Measurements from ENCODE around the gene ITGA7. TPM values are rescaled to one million over a fixed set of nuclear protein-coding genes. Genes with fewer than 3 reads are reported as not detected.

Gene ITGA7
- polyA plus RNA-seq, 1 donor from 2014 or later = 13.5 TPM

- no peaks in the 10 kb centered on the region for H3K9me2 ChIP-seq (ENCODE audit: insufficient read depth, low read length)
- H3K27ac ChIP-seq (ENCODE audit: low read length) = no peak overlapping the region
- no peaks in the 10 kb centered on the region for H3K9me3 ChIP-seq (ENCODE audit: low read length)
- H4K20me1 ChIP-seq (ENCODE audit: insufficient read depth) = no peaks in the 10 kb centered on the region
- no peak overlapping the region for H3K9ac ChIP-seq (ENCODE audit: low read length)
- peaks cover 7% of the 10 kb centered on the region for H3K79me2 ChIP-seq (replicated peaks; ENCODE audit: insufficient read depth, low read length)
- H3K4me3 ChIP-seq (ENCODE audit: low read length) = no peak overlapping the region
- H3F3A ChIP-seq (ENCODE audit: insufficient read depth, low read length, poor library complexity, severe bottlenecking) = no peaks in the 10 kb centered on the region
- no peak overlapping the region for H3K4me2 ChIP-seq (ENCODE audit: low read length)
- H2AFZ ChIP-seq (ENCODE audit: low read depth, low read length) = no peak overlapping the region
- no peaks in the 10 kb centered on the region for H3K27me3 ChIP-seq (ENCODE audit: insufficient read depth, low read depth, low read length)
- TF ChIP-seq CTCF (IDR thresholded peaks at IDR 0.05; ENCODE audit: poor library complexity, severe bottlenecking) (no peak), REST (IDR thresholded peaks at IDR 0.05; ENCODE audit: borderline replicate concordance) (no peak), RAD21 (conservative IDR thresholded peaks at IDR 0.05) (no peak), POLR2AphosphoS5 (IDR thresholded peaks at IDR 0.05) (no peak), SMC3 (conservative IDR thresholded peaks at IDR 0.05; ENCODE audit: poor library complexity) (no peak), TAF1 (IDR thresholded peaks at IDR 0.05; ENCODE audit: low read depth) (no peak), EP300 (conservative IDR thresholded peaks at IDR 0.05; ENCODE audit: poor library complexity, severe bottlenecking) (no peak), EZH2 (IDR thresholded peaks at IDR 0.05; ENCODE audit: borderline replicate concordance, insufficient read depth, low read length, poor library complexity, severe bottlenecking) (no peak), MXI1 (conservative IDR thresholded peaks at IDR 0.05; ENCODE audit: poor library complexity, severe bottlenecking) (no peak)
- H3K36me3 ChIP-seq (ENCODE audit: insufficient read depth, low read length) = no peaks in the 10 kb centered on the region
These were observed 11.7 kb upstream of the ITGA7 start for GRCh38 chr12:55719371-55719770.

- TF ChIP-seq SMC3 (conservative IDR thresholded peaks at IDR 0.05; ENCODE audit: poor library complexity) = no peak
- TF ChIP-seq POLR2AphosphoS5 (IDR thresholded peaks at IDR 0.05) = no peak
- no peak for TF ChIP-seq CTCF (IDR thresholded peaks at IDR 0.05; ENCODE audit: poor library complexity, severe bottlenecking)
- no peak for TF ChIP-seq MXI1 (conservative IDR thresholded peaks at IDR 0.05; ENCODE audit: poor library complexity, severe bottlenecking)
- TF ChIP-seq EP300 (conservative IDR thresholded peaks at IDR 0.05; ENCODE audit: poor library complexity, severe bottlenecking) = no peak
- TF ChIP-seq RAD21 (conservative IDR thresholded peaks at IDR 0.05) = no peak
- TF ChIP-seq TAF1 (IDR thresholded peaks at IDR 0.05; ENCODE audit: low read depth) = no peak
- no peak for TF ChIP-seq REST (IDR thresholded peaks at IDR 0.05; ENCODE audit: borderline replicate concordance)
- no peak for TF ChIP-seq EZH2 (IDR thresholded peaks at IDR 0.05; ENCODE audit: borderline replicate concordance, insufficient read depth, low read length, poor library complexity, severe bottlenecking)
- Histone ChIP-seq H3K27me3 (ENCODE audit: insufficient read depth, low read depth, low read length) (no peaks in the 10 kb centered on the region), H3K9ac (ENCODE audit: low read length) (no peak overlapping the region), H3K4me3 (ENCODE audit: low read length) (no peak overlapping the region), H2AFZ (ENCODE audit: low read depth, low read length) (no peak overlapping the region), H3K79me2 (replicated peaks; ENCODE audit: insufficient read depth, low read length) (peaks cover 7% of the 10 kb centered on the region), H3K27ac (ENCODE audit: low read length) (no peak overlapping the region), H4K20me1 (ENCODE audit: insufficient read depth) (no peaks in the 10 kb centered on the region), H3K9me2 (ENCODE audit: insufficient read depth, low read length) (no peaks in the 10 kb centered on the region), H3K4me2 (ENCODE audit: low read length) (no peak overlapping the region), H3K9me3 (ENCODE audit: low read length) (no peaks in the 10 kb centered on the region), H3K36me3 (ENCODE audit: insufficient read depth, low read length) (no peaks in the 10 kb centered on the region), H3F3A (ENCODE audit: insufficient read depth, low read length, poor library complexity, severe bottlenecking) (no peaks in the 10 kb centered on the region)
These were observed 11.0 kb upstream of the ITGA7 start for GRCh38 chr12:55718624-55719275.

All from neural cell (in vitro differentiated cells).